GM19438 (cell line): ENCODE measurements around the gene KLHL13.
"Not testable (repeated sequence)": the region's sequence is repeated elsewhere in the genome, so short reads cannot be mapped to it uniquely, and the experiment has no call there.

Experiments used
- ATAC-seq: cut with Tn5 transposase; IDR thresholded peaks from one replicate; pipeline ENCODE4 v1.9.1; 2021; ENCODE audit warnings: low read depth; ENCODE audit not compliant: unreplicated experiment

Gene KLHL13

DNA sequence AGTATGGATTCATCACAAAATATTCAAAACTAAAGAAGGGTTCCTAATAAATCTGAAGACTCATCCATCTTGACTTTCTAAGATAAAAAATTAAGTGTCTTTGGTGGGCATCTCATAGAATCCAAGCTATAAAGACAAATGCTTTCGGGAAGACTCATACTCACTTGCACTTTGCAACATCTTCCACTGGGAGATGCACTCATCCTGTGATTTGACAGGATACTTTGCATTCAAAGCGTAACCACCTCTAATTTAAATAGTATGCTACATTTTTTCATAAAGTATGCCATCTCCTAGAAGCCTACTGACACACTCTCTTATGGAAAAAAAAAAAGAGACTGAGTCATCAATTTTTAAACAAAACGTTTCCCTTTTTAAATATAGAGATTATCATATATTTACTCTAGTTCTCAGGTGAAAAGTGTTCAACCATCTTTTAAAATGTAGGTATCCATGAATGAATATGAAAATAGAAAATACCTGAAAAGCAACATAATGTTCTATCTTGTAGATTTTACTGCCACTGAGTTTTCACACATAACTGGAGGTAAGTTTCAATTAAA is 119.6 kb downstream of the KLHL13 start:
- no peak for ATAC-seq

DNA sequence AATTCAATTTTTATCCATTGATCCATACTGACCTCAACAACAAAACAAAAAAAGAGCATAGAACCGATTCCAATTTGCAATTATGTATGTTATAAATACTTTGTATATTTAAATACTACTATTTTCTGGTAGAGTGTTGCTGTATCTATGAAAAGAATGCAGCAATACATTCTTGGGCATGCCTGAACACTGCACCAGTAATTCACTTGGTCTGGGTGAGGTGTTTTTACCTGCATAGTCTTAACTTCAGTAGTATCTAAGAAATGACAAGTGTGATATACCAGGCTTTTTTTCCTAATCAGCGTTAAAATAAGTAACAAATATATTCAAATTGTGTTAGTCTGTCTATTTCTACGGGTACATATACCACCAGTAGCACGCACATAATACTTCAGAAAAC is 120.2 kb downstream of the KLHL13 start:
- ATAC-seq, result no peak

DNA sequence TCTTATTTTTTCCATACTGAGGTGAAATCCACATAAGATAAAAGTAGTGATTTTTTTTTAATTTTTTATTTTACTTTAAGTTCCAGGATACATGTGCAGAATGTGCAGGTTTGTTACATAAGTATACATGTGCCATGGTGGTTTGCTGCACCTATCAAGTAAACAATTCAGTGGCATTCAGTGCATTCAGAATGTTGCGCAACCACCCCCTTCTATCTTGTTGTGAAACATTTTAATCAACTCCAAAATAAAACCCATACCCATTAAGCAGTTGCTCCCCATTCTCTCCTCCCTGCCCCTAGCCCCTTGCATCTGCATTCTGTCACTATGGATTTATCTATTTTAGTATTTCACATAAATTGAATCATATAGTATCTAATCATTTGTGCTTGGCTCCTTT is 121.2 kb downstream of the KLHL13 start:
- no peak for ATAC-seq

DNA sequence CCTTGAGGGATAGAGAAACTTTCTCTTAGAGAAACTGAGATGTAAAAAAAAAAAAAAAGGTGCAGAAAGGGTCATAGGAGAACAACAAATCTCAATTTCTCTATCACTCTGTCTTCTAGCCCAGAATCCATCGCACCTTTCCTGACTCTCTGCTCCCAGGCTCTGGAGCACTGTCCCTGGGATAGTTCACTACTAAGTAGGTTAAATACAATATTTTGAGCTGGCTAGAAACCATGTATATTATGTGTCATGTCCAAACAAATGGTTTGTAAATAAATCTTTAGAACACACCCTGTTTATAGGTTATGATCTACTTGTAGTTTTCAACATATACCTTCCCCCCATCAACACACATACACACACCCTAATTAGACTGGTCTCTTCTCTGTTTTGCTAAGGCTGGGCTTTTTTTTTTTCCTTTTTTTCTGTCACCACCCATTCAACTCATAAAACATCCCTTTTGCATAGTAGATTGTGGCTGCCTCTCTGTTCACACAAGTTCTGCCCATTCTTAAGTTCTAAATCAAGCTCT is 124.4 kb downstream of the KLHL13 start:
- ATAC-seq, result no peak

DNA sequence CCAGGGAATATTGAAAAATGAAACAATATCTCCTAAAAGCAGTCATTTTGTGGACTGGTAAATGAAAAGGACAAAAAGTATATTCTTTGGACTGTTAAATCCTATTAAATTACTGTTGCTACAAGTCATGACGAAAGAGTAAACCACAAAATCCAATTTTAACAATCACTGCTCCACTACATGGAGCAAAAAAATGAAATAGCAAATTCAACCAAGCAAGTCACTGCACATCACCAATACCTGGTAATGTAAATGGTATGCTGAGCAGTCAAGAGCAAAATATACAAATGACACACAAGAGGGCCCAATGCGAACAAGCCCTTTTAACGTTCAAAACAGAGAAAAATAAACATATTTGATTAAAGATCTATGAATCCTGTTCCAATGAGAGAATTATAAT is 126.2 kb downstream of the KLHL13 start:
- no peak for ATAC-seq

DNA sequence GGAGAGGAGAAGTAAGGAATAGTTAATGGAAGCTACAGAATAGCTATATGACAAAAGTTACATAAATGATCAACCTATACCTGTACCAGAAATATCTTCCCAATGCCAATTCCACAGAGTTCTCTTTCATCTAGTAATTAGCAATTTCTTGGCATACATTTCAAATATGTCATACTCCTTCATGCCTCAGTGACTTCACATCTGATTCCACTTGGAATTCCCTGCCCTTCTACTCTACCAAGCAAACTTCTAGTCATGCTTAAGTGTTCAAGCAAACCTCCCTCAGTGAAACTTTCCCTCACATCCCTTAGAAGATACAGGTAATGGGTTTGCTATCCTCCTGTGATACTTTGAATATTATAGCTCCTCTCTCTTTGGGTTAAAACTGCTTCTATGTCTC is 127.1 kb downstream of the KLHL13 start:
- ATAC-seq, result no peak

DNA sequence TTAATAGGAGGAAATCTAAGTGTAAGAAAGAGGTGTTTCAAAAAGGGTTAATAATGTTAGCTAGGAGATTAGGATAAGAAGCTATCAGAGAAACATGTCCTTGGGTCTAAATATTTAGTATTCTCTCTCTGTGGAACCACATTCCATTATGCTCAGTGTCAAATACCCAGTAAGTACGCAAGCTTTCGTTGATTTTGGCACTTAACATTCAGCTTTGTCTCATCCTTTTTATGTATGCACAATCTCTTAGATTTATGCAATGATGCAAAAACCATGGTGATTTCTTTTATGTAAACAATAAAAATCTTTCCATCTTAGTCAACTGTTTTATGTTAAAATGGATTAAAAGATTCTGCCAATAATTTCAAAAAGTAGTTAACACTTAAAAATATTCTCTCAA is 129.2 kb downstream of the KLHL13 start:
- ATAC-seq, result no peak

DNA sequence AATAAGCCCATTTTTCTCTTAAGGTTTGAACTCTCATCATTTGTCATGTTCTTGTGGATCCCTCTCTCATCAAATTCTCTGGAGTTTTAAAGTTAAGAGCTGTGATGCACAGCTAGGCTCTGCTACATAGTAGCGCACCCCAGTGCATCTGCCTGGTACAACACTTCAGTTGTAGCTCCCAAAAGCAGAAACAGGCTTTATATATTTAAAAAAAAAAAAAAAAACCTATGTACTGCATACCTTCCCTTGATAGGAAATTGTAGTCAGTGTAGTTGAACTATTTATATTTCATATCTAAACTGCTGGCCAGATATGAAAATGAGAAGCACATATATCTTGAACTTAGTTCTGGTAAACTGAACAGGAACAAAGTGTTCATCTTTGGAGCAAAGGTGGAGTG is 131.4 kb downstream of the KLHL13 start:
- no peak for ATAC-seq

DNA sequence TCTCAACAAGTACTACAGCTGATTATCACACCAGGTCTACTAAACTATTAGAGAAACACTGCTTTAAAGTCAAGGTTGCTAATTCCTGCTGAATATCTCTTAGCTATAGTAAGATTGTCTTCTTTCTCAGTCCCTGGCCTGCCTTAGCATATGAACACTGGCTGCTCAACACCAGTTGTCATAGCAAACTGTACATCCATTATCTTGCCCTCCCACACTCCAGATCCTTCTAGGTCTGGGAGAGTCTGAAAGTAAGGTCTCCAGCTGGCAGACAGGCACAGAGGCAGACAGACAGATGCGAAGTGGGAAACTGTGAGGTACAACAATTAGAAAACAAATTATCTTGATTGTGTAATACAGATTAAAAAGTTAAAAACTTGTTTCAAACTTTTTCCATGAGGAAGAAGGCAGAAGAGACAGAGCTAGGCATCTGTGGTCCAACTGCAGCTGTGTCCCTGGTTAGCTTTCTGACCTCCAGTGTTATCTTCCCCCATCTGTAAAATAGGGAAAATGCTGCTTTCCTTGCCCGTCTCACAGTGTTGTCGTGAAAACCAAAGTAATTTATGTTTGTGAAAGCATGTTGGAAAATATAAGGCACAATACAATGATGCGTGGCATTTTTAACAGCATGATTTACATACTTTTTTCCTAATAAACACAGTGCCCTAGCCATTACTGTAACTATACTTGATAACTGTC is 133.8 kb downstream of the KLHL13 start:
- no peak for ATAC-seq

DNA sequence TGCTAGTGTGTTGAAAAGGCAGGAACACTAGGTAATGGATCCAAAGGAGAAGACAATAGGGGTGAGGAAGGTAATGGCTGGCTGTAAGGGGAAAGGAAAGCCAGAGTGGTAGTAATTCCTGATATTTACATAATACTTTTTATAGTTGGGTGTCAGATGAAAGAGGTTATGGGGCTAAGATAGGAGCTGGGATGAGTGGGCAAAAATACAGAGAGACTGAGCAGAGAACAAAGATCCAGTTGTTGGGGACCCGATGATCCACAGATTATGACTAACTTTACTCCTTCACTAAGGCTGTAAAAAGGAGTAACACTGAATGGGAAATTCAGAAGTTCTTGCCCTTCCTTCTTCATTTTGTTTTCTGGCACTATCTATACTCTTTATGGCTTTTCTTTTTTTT is 138.2 kb downstream of the KLHL13 start:
- ATAC-seq, result no peak

DNA sequence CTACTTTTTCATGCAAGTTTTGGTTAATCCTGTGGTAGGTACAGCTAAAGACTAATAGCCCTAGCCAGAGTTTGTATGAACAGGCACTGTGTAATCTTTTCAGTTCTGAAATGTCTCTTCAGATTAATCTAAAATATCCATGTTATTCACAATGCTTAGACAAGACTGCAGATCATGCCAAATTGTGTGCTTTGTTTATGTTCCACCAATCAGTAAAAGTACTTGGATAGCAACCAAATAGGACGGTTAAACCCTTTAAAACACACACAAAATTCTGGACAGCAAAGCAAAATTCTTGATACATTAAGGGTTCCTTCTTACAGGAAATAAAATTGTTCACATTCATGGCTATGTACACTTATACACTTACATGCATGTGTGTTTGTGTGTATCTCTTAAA is 139.1 kb downstream of the KLHL13 start:
- no peak for ATAC-seq

DNA sequence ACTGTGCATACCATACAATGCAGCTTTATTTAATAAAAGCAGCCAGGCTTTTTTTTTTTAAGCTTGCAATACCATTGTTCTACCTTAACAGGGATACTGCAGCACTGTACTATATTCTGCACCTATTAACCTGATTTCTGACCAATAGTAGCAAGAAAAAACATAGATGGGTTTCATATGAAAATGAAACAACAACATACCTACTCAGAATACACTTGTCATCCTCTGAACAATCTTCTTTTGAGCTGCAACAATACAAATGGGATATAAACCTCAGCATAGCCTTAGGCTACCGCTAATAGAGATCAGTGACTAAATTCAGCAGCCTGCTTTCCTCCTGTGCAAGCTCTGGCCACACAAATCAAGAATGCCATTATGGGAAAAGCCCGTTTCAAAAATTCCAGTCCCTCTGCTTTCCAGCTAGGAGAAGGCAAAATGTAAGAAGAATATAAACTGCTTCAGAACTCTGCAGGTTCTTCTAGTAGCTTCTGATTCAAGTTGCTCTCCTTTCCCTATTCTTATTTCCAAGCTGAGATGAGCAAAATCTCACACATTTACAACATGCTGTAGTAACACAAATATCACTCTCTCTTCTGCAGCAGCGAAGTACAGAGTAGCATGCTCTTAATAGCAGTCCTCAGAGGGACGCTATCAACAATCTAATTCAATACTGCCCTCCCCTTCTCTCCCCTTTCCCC is 143.4 kb downstream of the KLHL13 start:
- ATAC-seq, result no peak

DNA sequence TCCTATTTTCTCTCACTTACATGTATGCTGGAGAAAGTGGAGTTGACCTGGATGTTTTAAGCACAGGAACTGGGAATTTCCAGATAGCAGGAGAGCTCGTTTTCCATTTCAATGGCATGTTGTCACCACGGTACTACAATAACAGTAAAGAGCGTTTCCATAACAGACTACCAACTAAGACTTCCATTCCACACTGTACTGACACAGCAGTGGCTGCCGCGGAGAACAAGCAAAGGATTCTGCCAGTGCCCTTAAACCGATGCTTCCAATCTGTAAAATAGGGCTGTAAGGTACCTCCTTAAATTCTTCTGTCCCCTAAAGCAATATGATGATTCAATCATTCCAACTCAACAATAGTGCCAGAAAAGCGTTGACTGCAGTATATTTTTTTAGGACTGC is 143.9 kb downstream of the KLHL13 start:
- ATAC-seq, result no peak

DNA sequence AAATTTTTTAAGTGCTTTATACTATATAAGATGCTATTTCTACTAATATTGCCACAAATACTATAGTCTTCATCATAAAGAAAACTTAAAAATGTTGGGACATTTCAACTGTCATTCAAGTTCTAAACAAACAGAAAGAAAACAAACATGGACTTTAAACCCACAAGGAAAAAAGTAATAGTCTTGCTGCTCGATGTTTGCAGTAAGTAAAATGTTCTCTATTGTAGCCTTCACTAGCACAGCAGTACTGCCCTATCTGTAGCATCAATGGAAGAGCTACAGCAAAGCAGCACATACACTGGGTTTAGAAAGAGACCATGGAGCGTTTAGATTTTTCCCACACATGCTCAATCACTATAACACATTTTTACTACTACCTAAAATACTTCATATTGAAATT is 146.8 kb downstream of the KLHL13 start:
- ATAC-seq, result no peak

DNA sequence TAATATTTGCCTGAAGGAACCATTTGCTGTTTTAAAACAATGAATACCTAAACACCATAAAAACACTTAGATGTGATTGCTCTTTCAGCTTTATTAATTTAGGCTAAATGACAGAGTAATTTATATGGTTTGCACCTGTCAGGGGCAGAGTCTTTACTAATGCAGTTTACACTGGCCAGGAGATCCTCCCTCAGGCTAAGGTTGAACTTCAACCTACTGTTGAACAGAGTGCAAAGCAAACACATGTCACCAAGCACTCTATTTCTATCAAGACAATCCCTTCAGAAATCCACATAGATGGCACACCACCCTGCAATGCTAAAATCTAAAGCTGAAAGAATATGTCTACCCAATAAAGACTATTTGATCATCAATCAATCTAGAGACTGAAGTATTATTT is 147.3 kb downstream of the KLHL13 start:
- ATAC-seq, result no peak

DNA sequence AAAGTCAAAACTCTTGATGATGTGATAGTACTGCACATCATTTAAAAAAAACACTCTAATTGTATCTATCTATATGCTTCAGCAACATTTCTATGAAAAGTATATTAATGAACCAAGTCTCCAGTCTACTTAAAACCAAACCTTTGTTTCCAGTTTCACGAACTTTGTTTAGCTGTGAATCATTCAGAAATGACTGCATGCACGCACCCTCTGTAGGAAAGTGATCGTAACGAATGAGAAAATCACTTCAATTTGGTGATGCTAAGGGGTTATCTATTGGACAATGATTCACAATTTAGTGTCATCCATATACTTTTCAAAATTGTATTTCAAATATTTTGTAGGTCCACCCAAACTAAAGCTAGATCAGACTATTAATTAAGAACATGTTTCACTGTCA is 157.6 kb downstream of the KLHL13 start:
- ATAC-seq, result no peak

DNA sequence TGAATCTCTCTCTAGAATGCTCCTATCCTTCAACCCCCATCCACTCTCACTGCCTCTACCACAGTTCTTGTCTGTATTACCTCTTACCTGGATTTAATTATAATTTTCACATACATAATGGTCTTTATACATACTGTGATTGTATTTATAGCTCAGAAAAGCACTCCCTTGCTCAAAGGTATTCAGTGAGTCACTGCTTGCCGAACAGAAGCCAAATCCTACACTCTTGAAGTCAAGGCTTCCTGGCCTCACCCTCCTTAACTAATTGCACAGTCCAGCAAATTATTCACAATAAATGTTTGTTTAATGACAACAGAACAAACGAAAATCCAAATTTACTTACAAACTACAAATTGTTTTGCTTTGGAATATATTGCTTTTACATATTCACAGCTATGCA is 159.5 kb downstream of the KLHL13 start:
- no peak for ATAC-seq

DNA sequence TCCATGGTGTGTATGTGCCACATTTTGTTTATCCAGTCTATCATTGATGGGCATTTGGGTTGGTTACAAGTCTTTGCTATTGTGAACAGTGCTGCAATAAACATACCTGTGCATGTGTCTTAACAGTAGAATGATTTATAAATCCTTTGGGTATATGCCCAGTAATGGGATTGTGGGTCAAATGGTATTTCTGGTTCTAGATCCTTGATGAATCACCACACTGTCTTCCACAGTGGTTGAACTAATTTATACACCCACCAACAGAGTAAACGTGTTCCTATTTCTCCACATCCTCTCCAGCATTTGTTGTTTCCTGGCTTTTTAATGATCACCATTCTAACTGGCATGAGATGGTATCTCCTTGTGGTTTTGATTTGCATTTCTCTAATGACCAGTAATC is 177.3 kb downstream of the KLHL13 start:
- not testable (repeated sequence) for ATAC-seq

DNA sequence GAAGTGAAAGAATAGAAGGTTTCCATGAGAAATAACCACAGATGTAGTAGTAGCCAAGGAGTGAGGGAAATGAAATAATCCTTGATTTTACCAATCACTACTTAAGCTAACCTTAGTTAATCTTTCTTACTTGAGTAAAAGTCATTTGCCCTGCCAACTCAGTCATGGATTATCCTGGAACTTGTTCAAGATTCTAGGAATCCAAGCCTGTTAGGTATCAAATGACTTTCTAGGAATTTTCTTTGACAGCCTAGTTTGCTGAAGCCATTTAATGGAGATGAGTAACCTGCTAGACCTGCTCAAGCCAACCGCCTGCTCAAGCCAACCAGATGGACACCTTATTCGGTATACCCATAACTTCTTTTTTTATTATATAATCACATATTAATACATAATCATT is 180.5 kb downstream of the KLHL13 start:
- no peak for ATAC-seq

DNA sequence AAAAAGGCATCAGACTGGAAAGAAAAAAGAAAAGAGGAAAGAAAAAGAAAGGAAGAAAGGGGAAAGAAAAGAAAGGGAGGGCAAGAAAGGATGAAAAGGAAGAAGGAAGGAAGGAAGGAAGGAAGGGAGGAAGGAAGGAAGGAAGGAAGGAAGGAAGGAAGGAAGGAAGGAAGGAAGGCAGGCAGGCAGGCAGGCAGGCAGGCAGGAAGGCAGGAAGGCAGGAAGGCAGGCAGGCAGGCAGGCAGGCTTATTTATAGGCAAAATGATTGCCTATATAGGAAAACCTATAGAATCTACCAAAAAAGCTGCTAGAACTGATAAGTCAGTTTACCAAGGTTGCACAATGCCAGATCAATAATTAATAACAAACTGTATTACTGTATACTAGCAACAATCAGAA is 186.5 kb downstream of the KLHL13 start:
- not testable (repeated sequence) for ATAC-seq

DNA sequence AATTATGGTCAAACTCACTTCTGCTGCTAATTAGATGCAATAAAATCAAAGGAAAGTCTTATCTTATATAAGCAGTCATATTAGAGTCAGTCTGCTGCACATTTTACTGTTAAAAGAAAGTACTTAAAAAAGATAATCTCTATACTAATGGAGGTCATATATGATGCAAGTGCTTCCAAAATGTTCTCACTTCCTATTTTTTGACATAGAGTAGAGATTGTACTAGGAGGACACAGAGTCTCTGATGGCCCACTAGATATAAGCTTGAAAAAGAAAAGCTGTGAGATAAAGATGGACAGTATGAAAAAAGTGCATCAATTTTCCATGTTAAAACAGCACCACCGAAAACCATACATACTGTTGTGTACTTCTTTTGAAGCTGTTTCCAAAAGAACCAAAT is 196.9 kb downstream of the KLHL13 start:
- no peak for ATAC-seq

DNA sequence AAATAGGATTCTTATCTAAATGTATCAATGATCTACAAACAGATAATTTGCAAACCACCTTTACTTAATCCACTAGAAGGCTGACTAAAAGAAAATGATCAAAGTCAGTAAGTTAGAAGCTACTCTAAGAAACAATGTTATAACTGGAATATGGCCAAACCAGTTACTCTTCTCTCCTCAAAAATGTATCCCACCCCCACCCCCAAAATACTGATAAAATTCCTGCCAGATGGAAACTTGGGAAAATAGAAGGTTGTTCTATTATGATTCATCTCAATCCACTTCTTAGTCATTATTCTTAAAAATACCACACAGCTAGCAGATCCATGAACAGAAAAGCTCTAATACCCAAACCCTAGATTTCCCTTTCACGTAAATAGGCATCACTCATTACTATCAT is 206.4 kb downstream of the KLHL13 start:
- no peak for ATAC-seq
